ENCODE measurements around the gene FGF19. TPM values are rescaled to one million over a fixed set of nuclear protein-coding genes. Genes with fewer than 3 reads are reported as not detected.

FGF19 gene
- total RNA-seq, 6 donors from 2014 or later, result 0.23 to 0.24 TPM; not detected in 4

DNA sequence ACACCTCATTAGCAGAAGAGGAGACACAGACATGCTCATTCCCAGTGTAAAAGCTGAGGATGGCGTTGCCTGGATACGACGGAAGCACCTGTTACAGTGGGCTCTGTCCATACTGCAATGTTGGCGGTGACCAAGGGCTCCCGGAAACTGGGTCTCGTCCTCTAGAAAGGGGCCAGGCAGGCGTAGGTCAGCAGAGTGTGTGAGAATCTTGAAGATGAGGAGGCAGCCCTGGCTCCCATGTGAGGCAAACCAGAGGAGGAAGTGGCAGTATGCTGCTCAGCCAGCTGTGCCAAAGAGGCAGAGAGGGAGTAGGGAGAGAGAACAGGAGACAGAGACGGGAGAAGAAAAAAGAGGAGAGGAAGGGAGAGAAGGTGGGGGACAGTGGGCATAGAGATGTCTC is 38.9 kb downstream of the FGF19 start:
- DNase-seq, result no peak
- Histone ChIP-seq H3K27ac (no peak overlapping the region), H3K36me3 (peaks cover 0 to 75% (median 54%) of the 10 kb centered on the region in 4 donors), H3K4me1 (peaks cover 0 to 3% (median 0%) of the 10 kb centered on the region in 4 donors), H3K9me3 (no peaks in the 10 kb centered on the region), H3K27me3 (no peaks in the 10 kb centered on the region), H3K4me3 (no peak overlapping the region)
- TF ChIP-seq CTCF (IDR thresholded peaks at IDR 0.05), result no peak
- TF ChIP-seq EP300 (IDR thresholded peaks at IDR 0.05), result no peak
- TF ChIP-seq POLR2AphosphoS5 (IDR thresholded peaks at IDR 0.05), result no peak
- TF ChIP-seq POLR2A (IDR thresholded peaks at IDR 0.05), result no peak
- WGBS, 2 donors, result 93 to 96% methylated on average over 8 of the region's 8 CpGs
- ATAC-seq (ENCODE audit: low FRiP score in 2 of 2), result no peak

DNA sequence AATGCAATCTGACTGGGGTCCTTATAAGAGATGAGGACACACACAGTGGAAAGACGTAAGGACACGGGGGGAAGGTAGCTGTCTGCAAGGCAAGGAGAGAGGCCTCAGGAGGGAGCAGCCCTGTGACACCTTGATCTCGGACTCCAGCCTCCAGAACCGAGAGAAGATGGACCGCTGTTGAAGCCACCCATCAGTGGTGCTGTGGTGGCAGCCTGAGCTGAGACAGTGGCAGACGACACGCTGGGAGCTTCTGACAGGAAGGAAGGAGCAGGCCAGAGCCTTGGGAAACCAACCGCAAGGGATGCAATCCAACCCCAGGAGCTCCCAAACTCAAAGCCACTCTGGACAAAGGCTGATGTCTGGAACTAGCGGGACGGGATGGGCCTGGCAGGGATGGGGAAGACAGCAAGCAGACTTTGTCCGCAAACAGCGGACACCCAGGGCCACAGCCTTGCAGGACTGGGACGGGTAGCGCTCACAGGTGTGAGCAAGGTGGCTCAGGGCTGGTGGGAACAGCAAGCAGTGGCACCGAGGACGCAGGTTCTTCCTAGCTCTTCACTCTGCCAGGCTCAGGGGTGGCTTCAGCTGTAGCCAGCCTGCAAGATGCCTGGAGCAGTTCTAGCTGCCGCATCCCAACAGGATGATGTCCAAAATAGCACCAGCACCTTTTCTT is 39.6 kb downstream of the FGF19 start:
- TF ChIP-seq POLR2AphosphoS5 (IDR thresholded peaks at IDR 0.05), result no peak
- no peak for TF ChIP-seq CTCF (IDR thresholded peaks at IDR 0.05)
- no peak overlapping the region for H3K4me3 ChIP-seq
- no peaks in the 10 kb centered on the region for H3K4me1 ChIP-seq
- H3K36me3 ChIP-seq, result peaks cover 0 to 68% (median 51%) of the 10 kb centered on the region in 4 donors
- H3K9me3 ChIP-seq, result no peaks in the 10 kb centered on the region
- DNase-seq (peak in 1 of 2 donors; percentile 29), ATAC-seq (ENCODE audit: low FRiP score in 2 of 2) (no peak)
- WGBS, 2 donors, result 91 to 93% methylated on average over 11 to 17 of the region's 17 CpGs
- no peaks in the 10 kb centered on the region for H3K27me3 ChIP-seq
- H3K27ac ChIP-seq, result no peak overlapping the region

DNA sequence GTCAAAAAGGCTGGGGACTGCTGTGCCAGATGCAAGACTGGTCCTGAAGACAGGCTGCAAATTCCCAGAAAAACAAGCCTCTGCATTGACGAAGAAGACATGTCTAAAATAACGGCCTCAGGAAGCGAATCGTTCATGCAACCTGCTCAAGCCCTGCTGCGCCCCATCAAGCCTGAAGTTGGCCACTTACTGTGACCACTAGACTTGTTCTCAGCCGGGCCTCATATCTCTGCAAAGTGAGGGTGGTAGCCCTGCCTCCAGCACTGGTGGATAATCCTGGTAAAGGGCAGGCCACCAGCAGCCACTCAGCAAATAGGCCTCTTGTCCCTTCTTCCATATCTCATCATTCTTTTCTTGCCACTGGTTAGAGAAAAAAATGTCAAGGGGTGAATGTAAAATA is 40.5 kb downstream of the FGF19 start:
- H3K27me3 ChIP-seq, result no peaks in the 10 kb centered on the region
- no peak overlapping the region for H3K4me3 ChIP-seq
- H3K4me1 ChIP-seq, result no peaks in the 10 kb centered on the region
- ATAC-seq (ENCODE audit: low FRiP score in 2 of 2), result no peak
- no peak overlapping the region for H3K27ac ChIP-seq
- H3K36me3 ChIP-seq, result peaks cover 0 to 66% (median 47%) of the 10 kb centered on the region in 4 donors
- no peaks in the 10 kb centered on the region for H3K9me3 ChIP-seq
- TF ChIP-seq EP300 (IDR thresholded peaks at IDR 0.05) (no peak), POLR2A (IDR thresholded peaks at IDR 0.05) (no peak), POLR2AphosphoS5 (IDR thresholded peaks at IDR 0.05) (no peak), CTCF (IDR thresholded peaks at IDR 0.05) (no peak)
- no peak for DNase-seq
- WGBS, 2 donors, result 92% methylated on average over 6 of the region's 6 CpGs

GRCh38 chr11:69662806-69663205 is 41.0 kb downstream of the FGF19 start:
- 97 to 99% methylated on average over 7 to 13 of the region's 13 CpGs for WGBS, 2 donors
- H3K9me3 ChIP-seq, result no peaks in the 10 kb centered on the region
- H3K27me3 ChIP-seq, result no peaks in the 10 kb centered on the region
- peaks cover 0 to 3% (median 0%) of the 10 kb centered on the region in 4 donors for H3K4me1 ChIP-seq
- ATAC-seq (ENCODE audit: low FRiP score in 2 of 2), result no peak
- peaks cover 0 to 63% (median 45%) of the 10 kb centered on the region in 4 donors for H3K36me3 ChIP-seq
- H3K27ac ChIP-seq, result no peak overlapping the region
- TF ChIP-seq CTCF (IDR thresholded peaks at IDR 0.05), result no peak
- no peak for TF ChIP-seq EP300 (IDR thresholded peaks at IDR 0.05)
- no peak for TF ChIP-seq POLR2AphosphoS5 (IDR thresholded peaks at IDR 0.05)
- no peak for TF ChIP-seq POLR2A (IDR thresholded peaks at IDR 0.05)
- no peak for DNase-seq
- no peak overlapping the region for H3K4me3 ChIP-seq
